GM12864 (cell line): Measurements from ENCODE around the gene UFSP2.
"Not testable (repeated sequence)": the region's sequence is repeated elsewhere in the genome, so short reads cannot be mapped to it uniquely, and the experiment has no call there.

Source experiments
- DNase-seq: peaks from one replicate; pipeline ENCODE4 v3.0.0-alpha.2; 2011; ENCODE audit warnings: low read depth
- H3K4me3 ChIP-seq: 2 replicates; pipeline ENCODE4 v1.5.1; 2011; ENCODE audit warnings: mild to moderate bottlenecking, low read depth, low read length, control low read depth
- CTCF ChIP-seq: IDR thresholded peaks from 2 replicates; pipeline ENCODE4 v1.5.1; 2011; ENCODE audit warnings: low read depth, mild to moderate bottlenecking, moderate library complexity, low read length, control low read depth, inconsistent platforms; ENCODE audit errors: missing control alignments

The UFSP2 gene

GRCh38 chr4:185364886-185365285, 60.9 kb downstream of the UFSP2 start:
- no peak for TF ChIP-seq CTCF
- DNase-seq = no peak
- no peak overlapping the region for H3K4me3 ChIP-seq

GRCh38 chr4:185363251-185363650, 62.5 kb downstream of the UFSP2 start:
- no peak for TF ChIP-seq CTCF
- no peak overlapping the region for H3K4me3 ChIP-seq
- DNase-seq = no peak

- H3K4me3 ChIP-seq, DNase-seq: not testable (repeated sequence)
These were observed 63.2 kb downstream of the UFSP2 start for GRCh38 chr4:185362570-185362969.

GRCh38 chr4:185361872-185362271, 63.9 kb downstream of the UFSP2 start:
- TF ChIP-seq CTCF = no peak
- no peak overlapping the region for H3K4me3 ChIP-seq
- no peak for DNase-seq

GRCh38 chr4:185359767-185360446, 65.9 kb downstream of the UFSP2 start:
- TF ChIP-seq CTCF = no peak
- no peak for DNase-seq

GRCh38 chr4:185358959-185359358, 66.8 kb downstream of the UFSP2 start:
- no peak for TF ChIP-seq CTCF
- no peak overlapping the region for H3K4me3 ChIP-seq
- DNase-seq = no peak

More at GRCh38 chr4:185359767-185360446, 65.9 kb downstream of the UFSP2 start:
- H3K4me3 ChIP-seq = no peak overlapping the region

- no peak for DNase-seq
- TF ChIP-seq CTCF = no peak
- no peak overlapping the region for H3K4me3 ChIP-seq
These were observed 67.2 kb downstream of the UFSP2 start for GRCh38 chr4:185358514-185358913.
